ENCODE measurements around the gene ANKS6. TPM values are rescaled to one million over a fixed set of nuclear protein-coding genes. Genes with fewer than 3 reads are reported as not detected.

Gene ANKS6
- total RNA-seq, 6 donors from 2014 or later: 25.6 to 56.2 (median 34.2) TPM

DNA sequence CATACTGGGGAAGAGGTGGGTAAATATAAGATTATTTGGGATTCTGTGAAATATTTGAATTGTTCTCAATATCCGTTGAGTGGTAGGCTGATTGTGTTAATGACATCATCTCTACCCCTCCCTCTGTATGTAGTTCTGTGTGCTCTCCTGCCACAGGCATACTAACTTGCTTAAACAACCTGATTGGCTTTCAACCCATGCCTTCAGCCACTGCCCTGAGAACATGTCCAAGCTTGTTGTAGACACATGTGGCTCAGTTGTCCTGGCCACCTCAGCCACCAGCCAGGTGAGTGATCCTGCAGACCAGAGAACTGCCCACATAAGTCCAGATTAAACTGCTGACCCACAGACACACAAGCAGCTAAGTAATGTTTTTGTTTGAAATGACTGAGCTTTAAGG is 31.1 kb downstream of the ANKS6 start:
- no peaks in the 10 kb centered on the region for H3K4me1 ChIP-seq
- DNase-seq (no peak), ATAC-seq (ENCODE audit: low FRiP score in 2 of 2) (no peak)
- TF ChIP-seq POLR2A (IDR thresholded peaks at IDR 0.05): no peak
- TF ChIP-seq POLR2AphosphoS5 (IDR thresholded peaks at IDR 0.05): no peak
- no peak for TF ChIP-seq EP300 (IDR thresholded peaks at IDR 0.05)
- TF ChIP-seq, protein P1, sequence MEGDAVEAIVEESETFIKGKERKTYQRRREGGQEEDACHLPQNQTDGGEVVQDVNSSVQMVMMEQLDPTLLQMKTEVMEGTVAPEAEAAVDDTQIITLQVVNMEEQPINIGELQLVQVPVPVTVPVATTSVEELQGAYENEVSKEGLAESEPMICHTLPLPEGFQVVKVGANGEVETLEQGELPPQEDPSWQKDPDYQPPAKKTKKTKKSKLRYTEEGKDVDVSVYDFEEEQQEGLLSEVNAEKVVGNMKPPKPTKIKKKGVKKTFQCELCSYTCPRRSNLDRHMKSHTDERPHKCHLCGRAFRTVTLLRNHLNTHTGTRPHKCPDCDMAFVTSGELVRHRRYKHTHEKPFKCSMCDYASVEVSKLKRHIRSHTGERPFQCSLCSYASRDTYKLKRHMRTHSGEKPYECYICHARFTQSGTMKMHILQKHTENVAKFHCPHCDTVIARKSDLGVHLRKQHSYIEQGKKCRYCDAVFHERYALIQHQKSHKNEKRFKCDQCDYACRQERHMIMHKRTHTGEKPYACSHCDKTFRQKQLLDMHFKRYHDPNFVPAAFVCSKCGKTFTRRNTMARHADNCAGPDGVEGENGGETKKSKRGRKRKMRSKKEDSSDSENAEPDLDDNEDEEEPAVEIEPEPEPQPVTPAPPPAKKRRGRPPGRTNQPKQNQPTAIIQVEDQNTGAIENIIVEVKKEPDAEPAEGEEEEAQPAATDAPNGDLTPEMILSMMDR (IDR thresholded peaks at IDR 0.05): no peak
- peaks cover 6 to 48% (median 20%) of the 10 kb centered on the region in 4 donors for H3K36me3 ChIP-seq
- no peaks in the 10 kb centered on the region for H3K27me3 ChIP-seq
- no peaks in the 10 kb centered on the region for H3K9me3 ChIP-seq
- H3K27ac ChIP-seq: no peak overlapping the region
- 95 to 100% methylated on average over 1 of the region's 1 CpG for WGBS, 2 donors
- H3K4me3 ChIP-seq: no peak overlapping the region

GRCh38 chr9:98763986-98764745 is 32.2 kb downstream of the ANKS6 start:
- WGBS, 2 donors: 90 to 95% methylated on average over 3 of the region's 3 CpGs
- DNase-seq: no peak

GRCh38 chr9:98760231-98760630 is 36.1 kb downstream of the ANKS6 start:
- H3K4me3 ChIP-seq: no peak overlapping the region
- TF ChIP-seq POLR2AphosphoS5 (IDR thresholded peaks at IDR 0.05) (no peak), POLR2A (IDR thresholded peaks at IDR 0.05) (no peak), EP300 (IDR thresholded peaks at IDR 0.05) (no peak)
- TF ChIP-seq, protein P1 (IDR thresholded peaks at IDR 0.05): no peak

More at GRCh38 chr9:98763986-98764745, 32.2 kb downstream of the ANKS6 start:
- TF ChIP-seq POLR2AphosphoS5 (IDR thresholded peaks at IDR 0.05) (no peak), POLR2A (IDR thresholded peaks at IDR 0.05) (no peak), EP300 (IDR thresholded peaks at IDR 0.05) (no peak)
- TF ChIP-seq, protein P1 (IDR thresholded peaks at IDR 0.05): no peak
- H3K9me3 ChIP-seq: no peaks in the 10 kb centered on the region
- H3K36me3 ChIP-seq: peaks cover 6 to 45% (median 16%) of the 10 kb centered on the region in 4 donors
- no peak for ATAC-seq (ENCODE audit: low FRiP score in 2 of 2)
- H3K27me3 ChIP-seq: no peaks in the 10 kb centered on the region
- H3K4me1 ChIP-seq: no peaks in the 10 kb centered on the region
- H3K4me3 ChIP-seq: no peak overlapping the region
- H3K27ac ChIP-seq: no peak overlapping the region

DNA sequence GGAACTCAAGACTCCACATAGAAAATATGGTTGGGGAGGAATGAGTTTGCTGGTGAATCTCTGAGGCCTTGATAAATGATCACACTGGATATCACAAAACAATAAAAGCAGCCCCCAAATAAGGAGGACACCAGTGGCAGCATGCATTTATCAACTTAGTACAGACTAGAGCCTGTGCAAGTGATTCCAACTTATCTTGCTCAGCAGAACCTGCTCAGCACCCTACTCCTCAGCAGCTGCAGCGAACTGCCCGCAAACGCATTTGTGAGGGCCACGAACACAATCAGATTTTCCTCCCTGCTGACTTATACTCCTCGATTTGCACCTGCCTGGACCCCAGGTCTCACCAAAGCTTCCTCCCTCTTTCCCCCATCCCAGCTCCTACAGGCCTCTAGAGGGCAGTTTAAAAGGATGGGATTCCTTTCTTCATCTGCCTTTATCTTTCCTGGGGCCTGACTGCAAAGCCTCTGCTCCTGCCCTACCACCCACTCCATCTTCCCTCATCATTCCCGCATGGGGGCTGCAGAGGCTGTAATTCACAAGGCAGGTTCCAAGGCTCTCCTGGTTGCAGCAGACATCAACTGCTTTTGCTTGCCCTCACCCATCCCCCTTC is 41.2 kb downstream of the ANKS6 start:
- whole genome bisulfite sequencing, 2 donors: 93 to 95% methylated on average over 6 of the region's 6 CpGs

More at GRCh38 chr9:98760231-98760630, 36.1 kb downstream of the ANKS6 start:
- Histone ChIP-seq H3K4me1 (no peaks in the 10 kb centered on the region), H3K27ac (no peak overlapping the region), H3K27me3 (no peaks in the 10 kb centered on the region), H3K9me3 (no peaks in the 10 kb centered on the region), H3K36me3 (peaks cover 0 to 27% (median 9%) of the 10 kb centered on the region in 4 donors)
- no peak for DNase-seq
- no peak for ATAC-seq (ENCODE audit: low FRiP score in 2 of 2)

More for the DNA sequence above, 41.2 kb downstream of the ANKS6 start:
- TF ChIP-seq, protein P1 (IDR thresholded peaks at IDR 0.05): no peak
- no peak for TF ChIP-seq POLR2AphosphoS5 (IDR thresholded peaks at IDR 0.05)
- H3K27ac ChIP-seq: no peak overlapping the region
- no peak overlapping the region for H3K4me3 ChIP-seq
- H3K27me3 ChIP-seq: no peaks in the 10 kb centered on the region
- H3K4me1 ChIP-seq: no peaks in the 10 kb centered on the region
- peaks cover 0 to 59% (median 24%) of the 10 kb centered on the region in 4 donors for H3K36me3 ChIP-seq
- ATAC-seq (ENCODE audit: low FRiP score in 2 of 2) (no peak), DNase-seq (no peak)
- no peaks in the 10 kb centered on the region for H3K9me3 ChIP-seq

Data from upper lobe of left lung (tissue), 6 donors.